A673 (cell line): ENCODE data around the gene LGALS3. TPM values are rescaled to one million over a fixed set of nuclear protein-coding genes. Genes with fewer than 3 reads are reported as not detected.
"Not testable (repeated sequence)": the region's sequence is repeated elsewhere in the genome, so short reads cannot be mapped to it uniquely, and the experiment has no call there.

Source experiments
- Bru-seq: library from RNA; stranded (reverse); fragments of 400-500 nt; gene quantifications from one replicate; lab custom pipeline; 2021; lab: Mats Ljungman, UMichigan
- BruChase-seq, 2 experiments: library from RNA; stranded (reverse); fragments of 400-500 nt; gene quantifications; one replicate each; lab custom pipeline; 2021; lab: Mats Ljungman, UMichigan
- BruUV-seq: library from RNA; stranded (reverse); fragments of 400-500 nt; replicated peaks from 2 replicates; lab custom pipeline; 2021; lab: Mats Ljungman, UMichigan
- CTCF ChIA-PET: fragments of 300-600 bp; sonication (Branson Sonifier 250); formaldehyde crosslinking; loops from one replicate; lab custom pipeline; 2022; ENCODE audit warnings: antibody characterized with exemption; lab: Charles Lee
- POLR2A ChIA-PET: fragments of 300-600 bp; sonication (Branson Sonifier 250); formaldehyde crosslinking; loops from one replicate; lab custom pipeline; 2022; ENCODE audit warnings: antibody characterized with exemption; ENCODE audit not compliant: low non-redundant PET; lab: Charles Lee
- DNase-seq: peaks from one replicate; pipeline ENCODE4 v3.0.0-alpha.2; 2015; ENCODE audit warnings: low spot score
- H3K27ac ChIP-seq: fragments of 200-600 bp; sonication (generic); 2 replicates; pipeline ENCODE4 v1.5.1; 2016; ENCODE audit warnings: mixed run types, low read depth, mild to moderate bottlenecking, mixed read lengths, antibody characterized with exemption, low read length; ENCODE audit not compliant: poor library complexity, severe bottlenecking
- H3K27me3 ChIP-seq: fragments of 200-600 bp; sonication (generic); replicated peaks from 2 replicates; pipeline ENCODE4 v1.6.1; 2017; ENCODE audit warnings: mixed run types, low read depth, mild to moderate bottlenecking, mixed read lengths, antibody characterized with exemption, low read length; ENCODE audit not compliant: insufficient read depth, poor library complexity
- H3K36me3 ChIP-seq: fragments of 200-600 bp; sonication (generic); 2 replicates; pipeline ENCODE4 v1.6.1; 2016; ENCODE audit warnings: mixed run types, mild to moderate bottlenecking, mixed read lengths, antibody characterized with exemption, low read length; ENCODE audit not compliant: insufficient read depth, poor library complexity, severe bottlenecking
- H3K4me1 ChIP-seq: fragments of 200-600 bp; sonication (generic); 2 replicates; pipeline ENCODE4 v1.6.1; 2017; ENCODE audit warnings: mixed run types, mild to moderate bottlenecking, mixed read lengths, antibody characterized with exemption, low read length; ENCODE audit not compliant: insufficient read depth, poor library complexity, severe bottlenecking
- H3K4me3 ChIP-seq: fragments of 200-600 bp; sonication (generic); 2 replicates; pipeline ENCODE4 v1.5.1; 2016; ENCODE audit warnings: low read depth, mixed run types, mild to moderate bottlenecking, mixed read lengths, low read length; ENCODE audit not compliant: poor library complexity, severe bottlenecking
- H3K9me3 ChIP-seq: fragments of 200-600 bp; sonication (generic); 2 replicates; pipeline ENCODE4 v1.6.1; 2016; ENCODE audit warnings: mixed run types, low read depth, mild to moderate bottlenecking, mixed read lengths, antibody characterized with exemption, low read length; ENCODE audit not compliant: poor library complexity, severe bottlenecking
- CTCF ChIP-seq: fragments of 300-800, 200-600 bp; sonication (generic); conservative IDR thresholded peaks from 2 replicates; pipeline ENCODE4 v1.5.1; 2017; ENCODE audit warnings: low read depth, mild to moderate bottlenecking, antibody characterized with exemption, low read length, moderate library complexity, mixed read lengths
- EZH2 ChIP-seq: fragments of 200-600 bp; sonication (generic); IDR thresholded peaks from 2 replicates; pipeline ENCODE4 v1.6.1; 2017; ENCODE audit warnings: borderline replicate concordance, low read depth, mild to moderate bottlenecking, mixed read lengths, antibody characterized with exemption, low read length; ENCODE audit not compliant: poor library complexity, severe bottlenecking
- intact Hi-C: fragments of 100-400 bp; cut with micrococcal nuclease; formaldehyde crosslinking; loops from one replicate; pipeline ENCODE4 v1.10.0; 2022; ENCODE audit not compliant: unreplicated experiment
- long read RNA-seq: library from polyadenylated mRNA; stranded (forward); transcript quantifications from one replicate; pipeline ENCODE4 v2.0.0, GENCODE V29; 2022
- total RNA-seq: library from RNA; stranded (reverse); gene quantifications from 2 replicates; pipeline ENCODE4 v1.2.3, GENCODE V29; 2021

The LGALS3 gene
- total RNA-seq (11.0 and 13.3 TPM in 2 replicates), Bru-seq, nascent RNA (percentile 43 among the genes with signal in this experiment), BruChase-seq, experiment 1, labeled RNA remaining after a 2-hour chase (percentile 41 among the genes with signal in this experiment), BruChase-seq, experiment 2, labeled RNA remaining after a 6-hour chase (percentile 37 among the genes with signal in this experiment)
- long read RNA-seq, transcript LGALS3-201 (6 exons, 1,146 nt): major isoform, 13 of 14 reads
- long read RNA-seq, partial matches to known transcripts: 0 of 14 reads
- long read RNA-seq, other reads (novel, unspliced or antisense): 0 of 14 reads

GRCh38 chr14:55129086-55129427 lies at the start of gene LGALS3:
Gene LGALS3 (plus strand): TSS chr14:55129252. CDS start chr14:55137374, 8,122 bp downstream.
- TF ChIP-seq CTCF (no peak), EZH2 (no peak)
- peaks cover 7% of the 10 kb centered on the region for H3K4me1 ChIP-seq
- ChIA-PET POLR2A (no interaction called here), CTCF (no interaction called here)
- intact Hi-C loops: no loop called here
- H3K36me3 ChIP-seq: no peaks in the 10 kb centered on the region
- H3K4me3 ChIP-seq: peak within 1 kb of the TSS; percentile 53
- no peak within 1 kb of the TSS for H3K27ac ChIP-seq
- H3K9me3 ChIP-seq: no peaks in the 10 kb centered on the region
- no TSS peak for BruUV-seq
- no peak for DNase-seq
- no peaks in the 10 kb centered on the region for H3K27me3 ChIP-seq

GRCh38 chr14:55079961-55080360 lies 49.1 kb upstream of the LGALS3 start:
- H3K9me3 ChIP-seq, H3K27me3 ChIP-seq, DNase-seq, H3K4me1 ChIP-seq, intact Hi-C loops, POLR2A ChIA-PET, BruUV-seq, H3K4me3 ChIP-seq, H3K27ac ChIP-seq, H3K36me3 ChIP-seq: not testable (repeated sequence)
- CTCF ChIA-PET: interaction anchor here (0.7 kb wide), 1 partner anchor 12 kb away, joined by 3 read pairs; no protein-coding TSS in a partner anchor

GRCh38 chr14:55084401-55085059 lies 44.5 kb upstream of the LGALS3 start:
- no peak for DNase-seq
- POLR2A ChIA-PET: interaction anchor here (0.5 kb wide), 1 partner anchor 16 kb away, joined by 3 read pairs; no protein-coding TSS in a partner anchor

More at GRCh38 chr14:55084401-55085059, 44.5 kb upstream of the LGALS3 start:
- no peaks in the 10 kb centered on the region for H3K9me3 ChIP-seq
- intact Hi-C loops: no loop called here
- no TSS peak for BruUV-seq
- H3K4me3 ChIP-seq: no peak overlapping the region
- H3K27ac ChIP-seq: no peak overlapping the region
- no peaks in the 10 kb centered on the region for H3K4me1 ChIP-seq
- CTCF ChIA-PET: no interaction called here
- no peak for TF ChIP-seq EZH2
- TF ChIP-seq CTCF: no peak
- no peaks in the 10 kb centered on the region for H3K27me3 ChIP-seq
- no peaks in the 10 kb centered on the region for H3K36me3 ChIP-seq
